ENCODE data around the gene CNPPD1.

CNPPD1 gene

DNA sequence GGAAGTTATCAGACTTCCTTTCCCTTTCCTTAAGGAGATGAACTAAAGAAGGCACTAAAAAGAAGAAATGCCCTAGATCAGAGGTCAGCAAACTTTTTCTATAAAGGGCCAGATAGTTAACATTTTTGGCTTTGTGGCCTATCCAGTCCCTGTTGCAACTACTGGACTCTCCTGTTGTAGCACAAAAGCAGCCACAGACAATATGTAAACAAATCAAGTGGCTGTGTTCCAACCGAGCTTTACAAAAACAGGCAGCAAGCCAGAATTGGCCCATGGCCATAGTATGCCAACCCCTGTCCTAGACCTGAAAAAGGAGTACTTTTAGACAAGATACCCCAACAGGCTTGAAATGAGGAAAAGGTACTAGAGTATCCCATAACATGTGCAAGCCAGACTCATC lies 27.1 kb downstream of the CNPPD1 start:
- Histone ChIP-seq H3K9ac (no peak overlapping the region), H3K9me3 (replicated peaks in 1 of 11) (no peaks in the 10 kb centered on the region), H3K27me3 (no peaks in the 10 kb centered on the region), H3K4me2 (no peak overlapping the region), H3K27ac (no peak overlapping the region), H4K20me1 (no peaks in the 10 kb centered on the region; a peak in 3 of 22 replicates), H3K4me3 (no peak overlapping the region), H3K4me1 (no peaks in the 10 kb centered on the region), H3K36me3 (peaks cover 45 to 98% (median 68%) of the 10 kb centered on the region in 11 experiments)
- TF ChIP-seq Cebpa-rat (IDR thresholded peaks at IDR 0.05) = no peak

DNA sequence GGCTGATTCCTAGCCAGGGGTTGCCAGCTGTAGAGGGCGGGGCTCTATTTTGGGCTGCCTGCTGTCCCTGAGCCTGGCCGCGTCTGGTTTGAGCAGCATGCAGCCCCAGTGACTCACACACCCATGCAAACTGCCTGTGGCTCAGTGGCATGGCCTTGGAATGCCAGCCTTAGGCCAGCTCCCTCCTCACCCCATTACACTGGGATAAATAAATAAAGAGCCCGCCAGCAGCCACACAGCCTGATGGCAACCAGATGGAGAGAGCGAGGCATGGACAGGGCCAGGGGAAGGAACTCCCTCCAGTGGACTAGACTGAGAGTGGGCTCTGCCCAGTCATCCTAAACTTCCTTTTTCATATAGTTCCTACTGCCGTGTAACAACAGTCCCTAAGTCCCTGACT lies 34.4 kb downstream of the CNPPD1 start:
- peaks cover 0 to 11% (median 0%) of the 10 kb centered on the region in 11 experiments; a peak in 3 of 22 replicates for H3K9me3 ChIP-seq (replicated peaks in 1 of 11)
- no peak overlapping the region for H3K4me3 ChIP-seq
- H3K4me1 ChIP-seq = no peaks in the 10 kb centered on the region
- no peak overlapping the region for H3K27ac ChIP-seq
- H4K20me1 ChIP-seq = peaks cover 0 to 14% (median 6%) of the 10 kb centered on the region in 11 experiments; a peak in 7 of 22 replicates
- TF ChIP-seq Cebpa-rat (IDR thresholded peaks at IDR 0.05) = no peak
- no peak overlapping the region for H3K4me2 ChIP-seq
- no peak overlapping the region for H3K9ac ChIP-seq
- no peaks in the 10 kb centered on the region for H3K27me3 ChIP-seq
- H3K36me3 ChIP-seq = peaks cover 65 to 98% (median 81%) of the 10 kb centered on the region in 11 experiments

DNA sequence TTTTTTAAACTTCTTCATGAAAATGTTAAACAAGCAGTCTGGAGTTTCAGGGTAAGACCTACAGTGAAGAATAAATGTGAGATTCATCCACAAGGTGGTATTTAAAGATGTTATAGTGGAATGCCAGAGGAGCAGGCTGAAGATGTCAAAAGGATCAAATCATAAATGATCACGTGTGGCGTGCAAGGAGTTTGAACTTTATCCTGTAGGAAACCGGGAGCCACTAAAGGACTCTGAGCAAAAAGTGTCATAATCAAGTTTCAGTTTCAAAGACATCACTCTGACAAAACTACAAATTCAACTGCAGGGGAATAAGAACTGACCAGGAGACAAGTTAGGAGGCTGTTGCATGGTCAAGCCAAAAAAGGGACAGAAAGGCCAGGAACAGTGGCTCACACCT lies 36.0 kb downstream of the CNPPD1 start:
- H3K4me2 ChIP-seq = no peak overlapping the region
- no peaks in the 10 kb centered on the region for H3K27me3 ChIP-seq
- no peak overlapping the region for H3K4me3 ChIP-seq
- H3K9me3 ChIP-seq (replicated peaks in 1 of 11) = peaks cover 0 to 11% (median 0%) of the 10 kb centered on the region in 11 experiments; a peak in 3 of 22 replicates
- peaks cover 49 to 88% (median 65%) of the 10 kb centered on the region in 11 experiments for H3K36me3 ChIP-seq
- no peak for TF ChIP-seq Cebpa-rat (IDR thresholded peaks at IDR 0.05)
- H3K9ac ChIP-seq = no peak overlapping the region
- peaks cover 0 to 11% (median 9%) of the 10 kb centered on the region in 10 experiments; a peak in 15 of 20 replicates for H3K4me1 ChIP-seq
- H4K20me1 ChIP-seq = peaks cover 0 to 14% (median 6%) of the 10 kb centered on the region in 11 experiments; a peak in 7 of 22 replicates
- H3K27ac ChIP-seq = no peak overlapping the region

DNA sequence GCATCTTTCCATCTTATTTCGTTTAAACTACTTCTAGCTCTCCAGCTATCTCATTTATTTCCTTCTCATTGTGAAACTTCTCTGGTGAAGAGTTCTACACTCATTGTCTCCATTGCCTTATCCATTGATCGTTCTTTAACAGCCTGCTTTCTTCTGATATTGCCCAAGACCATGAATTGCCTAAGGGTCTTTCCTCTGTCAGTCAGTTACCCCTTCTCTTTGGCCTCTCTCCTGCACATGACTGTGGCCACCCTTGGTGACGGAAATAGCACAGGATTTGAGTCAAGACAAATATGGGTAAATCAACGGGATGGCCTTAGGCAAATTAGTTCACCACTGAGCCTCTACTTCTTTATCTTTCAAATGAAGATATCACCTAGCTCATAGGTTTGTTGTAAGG lies 42.7 kb downstream of the CNPPD1 start:
- Histone ChIP-seq H3K36me3 (peaks cover 0 to 34% (median 6%) of the 10 kb centered on the region in 11 experiments; a peak in 15 of 22 replicates), H3K9me3 (replicated peaks in 1 of 11) (no peaks in the 10 kb centered on the region), H4K20me1 (peaks cover 0 to 40% (median 7%) of the 10 kb centered on the region in 11 experiments; a peak in 7 of 22 replicates), H3K4me3 (no peak overlapping the region), H3K27ac (no peak overlapping the region), H3K9ac (no peak overlapping the region), H3K4me1 (peaks cover 0 to 13% (median 10%) of the 10 kb centered on the region in 10 experiments; a peak in 15 of 20 replicates), H3K27me3 (no peaks in the 10 kb centered on the region), H3K4me2 (no peak overlapping the region)
- TF ChIP-seq Cebpa-rat (IDR thresholded peaks at IDR 0.05) = no peak

DNA sequence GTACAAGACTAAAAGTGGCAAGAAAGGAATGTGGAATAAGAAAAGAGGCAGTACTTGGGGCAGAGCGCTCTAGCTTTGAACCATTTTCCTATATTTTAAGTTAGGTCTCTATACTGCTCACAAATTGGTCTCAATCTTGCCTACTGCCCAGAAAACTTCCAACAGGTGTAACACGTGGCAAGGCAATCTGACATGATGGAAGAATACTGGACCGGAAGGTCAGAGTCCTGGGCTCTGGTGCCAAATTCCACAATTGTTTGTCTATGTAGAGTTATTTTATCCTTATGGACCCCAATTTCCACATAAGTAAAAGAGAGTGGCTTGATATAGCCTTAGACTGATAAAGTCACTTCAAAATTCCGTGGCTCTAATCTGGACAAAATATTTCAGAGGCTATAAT lies 45.0 kb downstream of the CNPPD1 start:
- Histone ChIP-seq H3K9me3 (replicated peaks in 1 of 11) (no peaks in the 10 kb centered on the region), H3K9ac (no peak overlapping the region), H3K36me3 (peaks cover 0 to 20% (median 4%) of the 10 kb centered on the region in 11 experiments; a peak in 13 of 22 replicates), H3K4me1 (peaks cover 0 to 13% (median 10%) of the 10 kb centered on the region in 10 experiments; a peak in 15 of 20 replicates), H3K4me3 (no peak overlapping the region), H3K27ac (no peak overlapping the region), H3K27me3 (no peaks in the 10 kb centered on the region), H3K4me2 (no peak overlapping the region), H4K20me1 (peaks cover 0 to 58% (median 16%) of the 10 kb centered on the region in 11 experiments; a peak in 10 of 22 replicates)
- no peak for TF ChIP-seq Cebpa-rat (IDR thresholded peaks at IDR 0.05)

DNA sequence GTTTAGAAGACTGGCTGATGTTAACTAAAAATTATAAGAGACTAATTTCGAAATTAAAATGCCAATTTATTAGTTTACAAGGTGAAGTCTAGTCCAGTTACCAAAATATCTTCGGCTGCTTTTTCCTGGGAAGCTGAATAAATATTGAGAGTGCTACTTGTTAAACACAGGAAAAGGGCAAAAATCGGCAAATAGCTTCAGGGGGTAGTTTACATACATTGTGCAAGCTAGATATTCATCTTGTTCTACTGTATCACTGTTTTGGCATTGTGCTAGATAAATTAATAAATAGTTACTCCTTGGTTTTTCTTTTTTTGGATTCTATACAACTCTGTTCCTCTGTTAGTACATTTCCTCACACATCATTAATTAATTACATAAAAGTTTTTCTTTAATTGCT lies 45.4 kb downstream of the CNPPD1 start:
- Histone ChIP-seq H3K4me1 (peaks cover 0 to 9% (median 6%) of the 10 kb centered on the region in 10 experiments; a peak in 15 of 20 replicates), H3K27ac (no peak overlapping the region), H3K4me2 (no peak overlapping the region), H4K20me1 (peaks cover 0 to 62% (median 20%) of the 10 kb centered on the region in 11 experiments; a peak in 11 of 22 replicates), H3K9me3 (replicated peaks in 1 of 11) (no peaks in the 10 kb centered on the region), H3K4me3 (no peak overlapping the region), H3K27me3 (no peaks in the 10 kb centered on the region), H3K36me3 (peaks cover 0 to 16% (median 0%) of the 10 kb centered on the region in 11 experiments; a peak in 13 of 22 replicates), H3K9ac (no peak overlapping the region)
- TF ChIP-seq Cebpa-rat (IDR thresholded peaks at IDR 0.05) = no peak

DNA sequence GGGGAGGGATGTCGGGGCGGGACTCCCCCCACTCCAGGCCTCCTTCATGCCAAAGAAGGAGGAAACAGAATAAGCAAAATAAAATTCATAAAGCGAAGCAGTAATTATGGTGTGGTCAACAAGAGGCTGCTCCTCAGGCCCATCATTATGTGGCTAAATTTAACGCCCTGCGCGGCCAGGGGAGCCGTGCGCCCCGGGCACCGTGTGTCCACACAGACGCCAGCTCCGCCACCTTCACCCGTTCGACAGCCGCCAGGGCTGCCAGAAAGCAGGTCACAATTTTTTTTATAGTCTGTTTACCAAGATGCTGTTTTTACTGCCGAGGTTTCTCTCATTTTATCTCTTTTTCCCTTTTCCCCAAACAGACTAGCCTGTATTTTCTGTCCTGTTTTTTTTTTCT lies 47.1 kb downstream of the CNPPD1 start:
- Histone ChIP-seq H3K27me3 (no peaks in the 10 kb centered on the region), H3K4me3 (no peak overlapping the region), H3K9me3 (replicated peaks in 1 of 11) (no peaks in the 10 kb centered on the region), H3K27ac (no peak overlapping the region), H4K20me1 (peaks cover 0 to 80% (median 35%) of the 10 kb centered on the region in 11 experiments; a peak in 13 of 22 replicates), H3K9ac (no peak overlapping the region), H3K36me3 (peaks cover 0 to 16% (median 0%) of the 10 kb centered on the region in 11 experiments; a peak in 10 of 22 replicates), H3K4me1 (peaks cover 0 to 11% (median 0%) of the 10 kb centered on the region in 10 experiments; a peak in 4 of 20 replicates), H3K4me2 (no peak overlapping the region)
- no peak for TF ChIP-seq Cebpa-rat (IDR thresholded peaks at IDR 0.05)

DNA sequence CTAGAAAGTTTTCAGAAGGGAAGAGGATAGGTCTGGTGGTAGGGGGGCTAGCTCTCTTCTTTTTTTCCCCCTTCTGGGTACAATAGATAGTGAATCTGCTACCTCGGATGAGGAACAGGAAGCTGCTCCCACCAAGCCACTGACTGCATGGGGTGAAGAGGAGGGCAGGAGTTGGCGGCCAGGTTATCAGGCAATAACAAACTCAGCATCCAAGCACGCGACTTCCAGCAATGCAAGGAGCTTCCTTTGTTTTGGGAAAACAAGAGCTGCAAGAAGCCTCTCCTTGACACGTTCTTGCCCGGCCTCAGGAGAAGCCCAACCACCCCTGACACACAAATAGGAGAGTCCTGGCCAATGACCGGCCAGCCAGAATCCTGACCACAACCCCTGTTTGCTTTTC lies 48.3 kb downstream of the CNPPD1 start:
- no peak overlapping the region for H3K27ac ChIP-seq
- H3K27me3 ChIP-seq = no peaks in the 10 kb centered on the region
- H3K4me2 ChIP-seq = peak overlapping the region in 1 of 11 experiments; percentile 12; a peak in 2 of 22 replicates
- peaks cover 0 to 16% (median 0%) of the 10 kb centered on the region in 11 experiments; a peak in 9 of 22 replicates for H3K36me3 ChIP-seq
- no peak for TF ChIP-seq Cebpa-rat (IDR thresholded peaks at IDR 0.05)
- H3K9me3 ChIP-seq (replicated peaks in 1 of 11) = no peaks in the 10 kb centered on the region
- H4K20me1 ChIP-seq = peaks cover 0 to 82% (median 47%) of the 10 kb centered on the region in 11 experiments; a peak in 16 of 22 replicates
- H3K4me3 ChIP-seq = no peak overlapping the region
- peaks cover 0 to 11% (median 0%) of the 10 kb centered on the region in 10 experiments; a peak in 4 of 20 replicates for H3K4me1 ChIP-seq
- H3K9ac ChIP-seq = no peak overlapping the region

DNA sequence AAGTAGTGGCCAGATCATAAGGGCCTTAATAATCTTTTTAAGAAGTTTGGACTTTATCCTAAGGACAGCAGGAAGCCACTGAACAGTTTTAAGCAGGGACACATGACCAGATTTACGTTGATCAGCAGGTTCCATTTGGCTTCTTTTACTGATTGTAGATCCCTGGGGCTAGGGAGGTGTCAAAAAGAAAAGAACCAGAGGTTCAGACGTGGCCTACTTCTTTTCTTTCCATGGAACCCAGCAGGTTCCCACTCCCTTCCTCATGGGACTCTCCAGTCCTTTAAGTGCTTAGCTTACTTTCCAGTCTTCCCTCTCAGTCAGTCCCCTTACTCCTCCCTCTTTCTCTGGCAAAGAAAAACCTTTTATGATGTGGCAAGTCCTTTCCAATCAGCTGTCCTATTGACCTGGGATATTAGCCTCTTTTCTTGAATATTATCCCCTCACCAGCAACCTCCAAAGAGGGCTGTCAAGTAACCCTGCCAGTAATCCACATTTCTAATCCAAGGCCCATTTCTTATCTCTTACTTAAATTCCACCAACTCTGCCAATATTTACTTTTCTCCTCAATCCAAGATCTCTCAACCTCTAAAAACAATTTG lies 49.6 kb downstream of the CNPPD1 start:
- H3K36me3 ChIP-seq = peaks cover 0 to 16% (median 0%) of the 10 kb centered on the region in 11 experiments; a peak in 9 of 22 replicates
- no peak overlapping the region for H3K27ac ChIP-seq
- peaks cover 0 to 11% (median 0%) of the 10 kb centered on the region in 10 experiments; a peak in 4 of 20 replicates for H3K4me1 ChIP-seq
- H3K27me3 ChIP-seq = no peaks in the 10 kb centered on the region
- no peak overlapping the region for H3K4me3 ChIP-seq
- no peak overlapping the region for H3K4me2 ChIP-seq
- no peak overlapping the region for H3K9ac ChIP-seq
- no peak for TF ChIP-seq Cebpa-rat (IDR thresholded peaks at IDR 0.05)
- peaks cover 0 to 83% (median 53%) of the 10 kb centered on the region in 11 experiments; a peak in 16 of 22 replicates for H4K20me1 ChIP-seq
- H3K9me3 ChIP-seq (replicated peaks in 1 of 11) = no peaks in the 10 kb centered on the region

Measured in BLaER1 treated with 17β-estradiol and CSF1 and Interleukin-3, amounts not matched to agents 10 nM and 100 nM (cell line).